ENCODE measurements around the gene FOXE1.

The FOXE1 gene

GRCh38 chr9:97848480-97849237 lies 4.4 kb upstream of the FOXE1 start:
- peak; percentile 67 for DNase-seq

- no peak for DNase-seq
Observed at GRCh38 chr9:97849980-97850379, 3.0 kb upstream of the FOXE1 start.

- DNase-seq: peak; percentile 62
Observed at GRCh38 chr9:97850746-97851445, 2.1 kb upstream of the FOXE1 start.

GRCh38 chr9:97851446-97851883 lies 1.6 kb upstream of the FOXE1 start:
- peak; percentile 54 for DNase-seq

- peak; percentile 57 for DNase-seq
Observed at GRCh38 chr9:97852001-97852398, 1.0 kb upstream of the FOXE1 start.

GRCh38 chr9:97852399-97853055 lies 499 bp upstream of the FOXE1 start:
- peak; percentile 51 for DNase-seq

GRCh38 chr9:97853844-97854695 lies 1.0 kb downstream of the FOXE1 start:
- peak; percentile 78 for DNase-seq

GRCh38 chr9:97854696-97855485 lies 1.9 kb downstream of the FOXE1 start:
- peak; percentile 38 for DNase-seq

- DNase-seq: no peak
Observed at GRCh38 chr9:97855486-97855875, 2.5 kb downstream of the FOXE1 start.

GRCh38 chr9:97855899-97856298 lies 2.9 kb downstream of the FOXE1 start:
- DNase-seq: no peak

GRCh38 chr9:97856857-97857605 lies 4.0 kb downstream of the FOXE1 start:
- peak; percentile 50 for DNase-seq

GRCh38 chr9:97857606-97858392 lies 4.8 kb downstream of the FOXE1 start:
- DNase-seq: peak; percentile 68

GRCh38 chr9:97858393-97858713 lies 5.3 kb downstream of the FOXE1 start:
- no peak for DNase-seq

GRCh38 chr9:97858826-97859225 lies 5.8 kb downstream of the FOXE1 start:
- no peak for DNase-seq

GRCh38 chr9:97859346-97859745 lies 6.3 kb downstream of the FOXE1 start:
- no peak for DNase-seq

GRCh38 chr9:97860451-97861147 lies 7.6 kb downstream of the FOXE1 start:
- DNase-seq: no peak

- no peak for DNase-seq
Observed at GRCh38 chr9:97861148-97861475, 8.1 kb downstream of the FOXE1 start.

- no peak for DNase-seq
Observed at GRCh38 chr9:97863314-97863713, 10.3 kb downstream of the FOXE1 start.

- DNase-seq: no peak
Observed at GRCh38 chr9:97864396-97864795, 11.4 kb downstream of the FOXE1 start.

- DNase-seq: no peak
Observed at GRCh38 chr9:97866300-97866699, 13.3 kb downstream of the FOXE1 start.
